ENCODE results near the gene TWIST2.

The TWIST2 gene

GRCh38 chr2:238925281-238925680, 77.4 kb downstream of the TWIST2 start:
- no peak for DNase-seq

- DNase-seq = no peak
These were observed 78.1 kb downstream of the TWIST2 start for GRCh38 chr2:238925816-238926521.

GRCh38 chr2:238926761-238927611, 79.1 kb downstream of the TWIST2 start:
- no peak for DNase-seq

GRCh38 chr2:238927746-238928519, 80.0 kb downstream of the TWIST2 start:
- DNase-seq = no peak

- DNase-seq = no peak
These were observed 80.8 kb downstream of the TWIST2 start for GRCh38 chr2:238928520-238929241.

GRCh38 chr2:238929242-238930081, 81.6 kb downstream of the TWIST2 start:
- no peak for DNase-seq

GRCh38 chr2:238930216-238930615, 82.3 kb downstream of the TWIST2 start:
- DNase-seq = no peak

GRCh38 chr2:238936162-238937052, 88.5 kb downstream of the TWIST2 start:
- no peak for DNase-seq

- no peak for DNase-seq
These were observed 90.1 kb downstream of the TWIST2 start for GRCh38 chr2:238938003-238938400.

GRCh38 chr2:238938401-238939055, 90.6 kb downstream of the TWIST2 start:
- no peak for DNase-seq

- no peak for DNase-seq
These were observed 91.2 kb downstream of the TWIST2 start for GRCh38 chr2:238939074-238939473.

- no peak for DNase-seq
These were observed 91.9 kb downstream of the TWIST2 start for GRCh38 chr2:238939521-238940403.

- no peak for DNase-seq
These were observed 92.9 kb downstream of the TWIST2 start for GRCh38 chr2:238940806-238941205.

- no peak for DNase-seq
These were observed 93.4 kb downstream of the TWIST2 start for GRCh38 chr2:238941262-238941792.

GRCh38 chr2:238942080-238942725, 94.3 kb downstream of the TWIST2 start:
- DNase-seq = no peak

GRCh38 chr2:238942726-238943300, 94.9 kb downstream of the TWIST2 start:
- DNase-seq = no peak

GRCh38 chr2:238943338-238944067, 95.6 kb downstream of the TWIST2 start:
- no peak for DNase-seq

All from NCI-H2227 treated with DMSO at 0.1 percent for 48 hours (cell line).